Nephron progenitor cell (in vitro differentiated cells): ENCODE measurements around the gene MIEN1.

Experiments
- DNase-seq: peaks from one replicate; pipeline ENCODE4 v3.0.0; 2021
- H3K27ac Mint-ChIP-seq: 2 replicates; pipeline ENCODE4 v1.8.0; 2021; ENCODE audit warnings: mild to moderate bottlenecking, moderate library complexity, mixed read lengths
- H3K27me3 Mint-ChIP-seq: 2 replicates; pipeline ENCODE4 v1.8.0; 2021; ENCODE audit warnings: mild to moderate bottlenecking, low read depth, mixed read lengths; ENCODE audit not compliant: poor library complexity
- H3K36me3 Mint-ChIP-seq: 2 replicates; pipeline ENCODE4 v1.8.0; 2021; ENCODE audit warnings: low read depth, mixed read lengths
- H3K4me1 Mint-ChIP-seq: 2 replicates; pipeline ENCODE4 v1.8.0; 2021; ENCODE audit warnings: mixed read lengths
- H3K4me3 Mint-ChIP-seq: 2 replicates; pipeline ENCODE4 v1.8.0; 2021; ENCODE audit warnings: mild to moderate bottlenecking, moderate library complexity, mixed read lengths
- H3K9me3 Mint-ChIP-seq: 2 replicates; pipeline ENCODE4 v1.8.0; 2021; ENCODE audit warnings: mild to moderate bottlenecking, moderate library complexity, mixed read lengths
- CTCF ChIP-seq: fragments of 200-600 bp; sonication (generic); IDR thresholded peaks from 2 replicates; pipeline ENCODE4 v1.5.0; 2021; ENCODE audit warnings: antibody characterized with exemption

MIEN1 gene

GRCh38 chr17:39738983-39739884 is 8.9 kb upstream of the MIEN1 start:
- H3K9me3 Mint-ChIP-seq, result no peaks in the 10 kb centered on the region
- H3K4me1 Mint-ChIP-seq, result peaks cover 37% of the 10 kb centered on the region
- no peak overlapping the region for H3K27ac Mint-ChIP-seq
- peak overlapping the region; percentile 78 for H3K4me3 Mint-ChIP-seq
- no peak for TF ChIP-seq CTCF
- H3K27me3 Mint-ChIP-seq, result peaks cover 82% of the 10 kb centered on the region
- no peaks in the 10 kb centered on the region for H3K36me3 Mint-ChIP-seq
- peak; percentile 56 for DNase-seq

GRCh38 chr17:39738568-39738901 is 8.2 kb upstream of the MIEN1 start:
- peaks cover 37% of the 10 kb centered on the region for H3K4me1 Mint-ChIP-seq
- DNase-seq, result peak; percentile 30
- H3K36me3 Mint-ChIP-seq, result no peaks in the 10 kb centered on the region
- peak overlapping the region; percentile 78 for H3K4me3 Mint-ChIP-seq
- no peak overlapping the region for H3K27ac Mint-ChIP-seq
- H3K27me3 Mint-ChIP-seq, result peaks cover 83% of the 10 kb centered on the region
- no peak for TF ChIP-seq CTCF
- no peaks in the 10 kb centered on the region for H3K9me3 Mint-ChIP-seq

- Mint-ChIP-seq H3K4me1 (peaks cover 37% of the 10 kb centered on the region), H3K27ac (no peak within 1 kb of the TSS)
- TF ChIP-seq CTCF, result no peak
Observed at GRCh38 chr17:39737760-39738567, 7.6 kb upstream of the MIEN1 start, which contains the start of gene GRB7. GRB7 (plus strand) TSS chr17:39737938; CDS start chr17:39742302, 4,364 bp downstream.

GRCh38 chr17:39737206-39737759 is 7.0 kb upstream of the MIEN1 start:
- peaks cover 37% of the 10 kb centered on the region for H3K4me1 Mint-ChIP-seq
- H3K27ac Mint-ChIP-seq, result no peak overlapping the region
- H3K9me3 Mint-ChIP-seq, result no peaks in the 10 kb centered on the region
- no peak for DNase-seq
- peak overlapping the region; percentile 70 for H3K4me3 Mint-ChIP-seq
- H3K27me3 Mint-ChIP-seq, result peaks cover 75% of the 10 kb centered on the region
- H3K36me3 Mint-ChIP-seq, result no peaks in the 10 kb centered on the region
- TF ChIP-seq CTCF, result no peak

More at GRCh38 chr17:39737760-39738567, 7.6 kb upstream of the MIEN1 start, which contains the start of gene GRB7:
- Mint-ChIP-seq H3K36me3 (no peaks in the 10 kb centered on the region), H3K4me3 (peak within 1 kb of the TSS; percentile 78), H3K27me3 (peaks cover 79% of the 10 kb centered on the region), H3K9me3 (no peaks in the 10 kb centered on the region)
- peak; percentile 39 for DNase-seq

- Mint-ChIP-seq H3K27me3 (peaks cover 70% of the 10 kb centered on the region), H3K4me3 (no peak overlapping the region), H3K36me3 (no peaks in the 10 kb centered on the region), H3K4me1 (peaks cover 37% of the 10 kb centered on the region), H3K9me3 (no peaks in the 10 kb centered on the region), H3K27ac (no peak overlapping the region)
- DNase-seq, result no peak
- no peak for TF ChIP-seq CTCF
Observed at GRCh38 chr17:39736319-39737165, 6.2 kb upstream of the MIEN1 start.
